ENCODE measurements around the gene CHST8. TPM values are rescaled to one million over a fixed set of nuclear protein-coding genes. Genes with fewer than 3 reads are reported as not detected.
"Not testable (repeated sequence)": the region's sequence is repeated elsewhere in the genome, so short reads cannot be mapped to it uniquely, and the experiment has no call there.

The CHST8 gene
- total RNA-seq, 5 donors from 2014 or later (not counting 1 experiment from before 2014, with no cell fraction given), result not detected

GRCh38 chr19:33659835-33660234, 38.1 kb downstream of the CHST8 start:
- H3K36me3 ChIP-seq (ENCODE audit: control insufficient read depth in 2 of 2, extremely low read depth in 1 of 2, insufficient read depth in 1 of 2, low read length in 1 of 2), result no peaks in the 10 kb centered on the region
- 100% methylated on average over 1 of the region's 5 CpGs for WGBS (ENCODE audit: insufficient coverage)
- no peaks in the 10 kb centered on the region for H3K36me3 Mint-ChIP-seq
- POLR2A ChIA-PET, result no interaction called here
- no peaks in the 10 kb centered on the region for H3K4me1 ChIP-seq (ENCODE audit: control insufficient read depth in 1 of 2, extremely low read depth in 1 of 2, insufficient read depth in 2 of 2, low read length in 2 of 2)
- H3K9me3 Mint-ChIP-seq, result no peaks in the 10 kb centered on the region
- no peak for ATAC-seq (replicated peaks in 1 of 4)
- H3K27me3 Mint-ChIP-seq, result peaks cover 15 to 24% of the 10 kb centered on the region in 2 donors
- H3K27ac ChIP-seq (ENCODE audit: low read length), result no peak overlapping the region
- H3K4me1 Mint-ChIP-seq, result no peaks in the 10 kb centered on the region
- H3K27me3 ChIP-seq (replicated peaks in 1 of 2; ENCODE audit: control insufficient read depth in 2 of 2, extremely low read depth in 1 of 2, insufficient read depth in 2 of 2, low read length in 1 of 2), result peaks cover 0 to 24% of the 10 kb centered on the region in 2 experiments
- H3K27ac Mint-ChIP-seq, result no peak overlapping the region
- no peak for DNase-seq
- no peaks in the 10 kb centered on the region for H3K9me3 ChIP-seq
- CTCF ChIA-PET, result no interaction called here
- no peak overlapping the region for H3K4me3 Mint-ChIP-seq
- no peak overlapping the region for H3K4me3 ChIP-seq (ENCODE audit: control insufficient read depth in 1 of 2, extremely low read depth in 1 of 2, low read length in 1 of 2)

- 81% methylated on average over 4 of the region's 11 CpGs for WGBS (ENCODE audit: insufficient coverage)
- no peaks in the 10 kb centered on the region for H3K4me1 Mint-ChIP-seq
- Histone ChIP-seq H3K27me3 (replicated peaks in 1 of 2; ENCODE audit: control insufficient read depth in 2 of 2, extremely low read depth in 1 of 2, insufficient read depth in 2 of 2, low read length in 1 of 2) (peaks cover 0 to 26% of the 10 kb centered on the region in 2 experiments), H3K9me3 (no peaks in the 10 kb centered on the region), H3K4me1 (ENCODE audit: control insufficient read depth in 1 of 2, extremely low read depth in 1 of 2, insufficient read depth in 2 of 2, low read length in 2 of 2) (no peaks in the 10 kb centered on the region), H3K27ac (ENCODE audit: low read length) (no peak overlapping the region), H3K36me3 (ENCODE audit: control insufficient read depth in 2 of 2, extremely low read depth in 1 of 2, insufficient read depth in 1 of 2, low read length in 1 of 2) (no peaks in the 10 kb centered on the region), H3K4me3 (ENCODE audit: control insufficient read depth in 1 of 2, extremely low read depth in 1 of 2, low read length in 1 of 2) (no peak overlapping the region)
- H3K4me3 Mint-ChIP-seq, result no peak overlapping the region
- H3K9me3 Mint-ChIP-seq, result no peaks in the 10 kb centered on the region
- ChIA-PET POLR2A (no interaction called here), CTCF (no interaction called here)
- H3K36me3 Mint-ChIP-seq, result no peaks in the 10 kb centered on the region
- H3K27ac Mint-ChIP-seq, result no peak overlapping the region
- ATAC-seq (replicated peaks in 1 of 4) (no peak), DNase-seq (no peak)
- H3K27me3 Mint-ChIP-seq, result peaks cover 13 to 21% of the 10 kb centered on the region in 2 donors
These were observed 38.8 kb downstream of the CHST8 start for GRCh38 chr19:33660410-33661124.

GRCh38 chr19:33661336-33661735, 39.6 kb downstream of the CHST8 start:
- H3K27ac Mint-ChIP-seq, result no peak overlapping the region
- Histone ChIP-seq H3K36me3 (ENCODE audit: control insufficient read depth in 2 of 2, extremely low read depth in 1 of 2, insufficient read depth in 1 of 2, low read length in 1 of 2) (no peaks in the 10 kb centered on the region), H3K4me3 (ENCODE audit: control insufficient read depth in 1 of 2, extremely low read depth in 1 of 2, low read length in 1 of 2) (no peak overlapping the region), H3K4me1 (ENCODE audit: control insufficient read depth in 1 of 2, extremely low read depth in 1 of 2, insufficient read depth in 2 of 2, low read length in 2 of 2) (no peaks in the 10 kb centered on the region), H3K9me3 (no peaks in the 10 kb centered on the region), H3K27me3 (replicated peaks in 1 of 2; ENCODE audit: control insufficient read depth in 2 of 2, extremely low read depth in 1 of 2, insufficient read depth in 2 of 2, low read length in 1 of 2) (peaks cover 0 to 31% of the 10 kb centered on the region in 2 experiments), H3K27ac (ENCODE audit: low read length) (no peak overlapping the region)
- POLR2A ChIA-PET, result no interaction called here
- CTCF ChIA-PET, result no interaction called here
- DNase-seq (no peak), ATAC-seq (replicated peaks in 1 of 4) (no peak)
- no peak overlapping the region for H3K4me3 Mint-ChIP-seq
- H3K9me3 Mint-ChIP-seq, result no peaks in the 10 kb centered on the region
- H3K27me3 Mint-ChIP-seq, result peaks cover 19 to 21% of the 10 kb centered on the region in 2 donors
- WGBS (ENCODE audit: insufficient coverage), result 78% methylated on average over 6 of the region's 7 CpGs
- H3K4me1 Mint-ChIP-seq, result no peaks in the 10 kb centered on the region
- H3K36me3 Mint-ChIP-seq, result no peaks in the 10 kb centered on the region

- H3K36me3 Mint-ChIP-seq, result no peaks in the 10 kb centered on the region
- H3K27me3 ChIP-seq (replicated peaks in 1 of 2; ENCODE audit: control insufficient read depth in 2 of 2, extremely low read depth in 1 of 2, insufficient read depth in 2 of 2, low read length in 1 of 2), result peaks cover 0 to 31% of the 10 kb centered on the region in 2 experiments
- H3K4me1 Mint-ChIP-seq, result no peaks in the 10 kb centered on the region
- H3K27ac ChIP-seq (ENCODE audit: low read length), result no peak overlapping the region
- CTCF ChIA-PET, result no interaction called here
- ATAC-seq (replicated peaks in 1 of 4) (no peak), DNase-seq (no peak)
- peaks cover 14 to 26% of the 10 kb centered on the region in 2 donors for H3K27me3 Mint-ChIP-seq
- H3K27ac Mint-ChIP-seq, result no peak overlapping the region
- H3K9me3 Mint-ChIP-seq, result no peaks in the 10 kb centered on the region
- POLR2A ChIA-PET, result no interaction called here
- 80% methylated on average over 10 of the region's 11 CpGs for whole genome bisulfite sequencing (ENCODE audit: insufficient coverage)
- H3K36me3 ChIP-seq (ENCODE audit: control insufficient read depth in 2 of 2, extremely low read depth in 1 of 2, insufficient read depth in 1 of 2, low read length in 1 of 2), result no peaks in the 10 kb centered on the region
- H3K4me1 ChIP-seq (ENCODE audit: control insufficient read depth in 1 of 2, extremely low read depth in 1 of 2, insufficient read depth in 2 of 2, low read length in 2 of 2), result no peaks in the 10 kb centered on the region
- no peaks in the 10 kb centered on the region for H3K9me3 ChIP-seq
- H3K4me3 Mint-ChIP-seq, result no peak overlapping the region
- H3K4me3 ChIP-seq (ENCODE audit: control insufficient read depth in 1 of 2, extremely low read depth in 1 of 2, low read length in 1 of 2), result no peak overlapping the region
These were observed 40.8 kb downstream of the CHST8 start for GRCh38 chr19:33662391-33663092.

GRCh38 chr19:33663316-33663715, 41.6 kb downstream of the CHST8 start:
- ATAC-seq (replicated peaks in 1 of 4); H3K4me1 ChIP-seq (ENCODE audit: control insufficient read depth in 1 of 2, extremely low read depth in 1 of 2, insufficient read depth in 2 of 2, low read length in 2 of 2); H3K4me1 Mint-ChIP-seq; H3K27ac ChIP-seq (ENCODE audit: low read length); H3K4me3 Mint-ChIP-seq; H3K4me3 ChIP-seq (ENCODE audit: control insufficient read depth in 1 of 2, extremely low read depth in 1 of 2, low read length in 1 of 2); H3K9me3 ChIP-seq; H3K9me3 Mint-ChIP-seq; H3K36me3 Mint-ChIP-seq; DNase-seq; CTCF ChIA-PET; H3K27ac Mint-ChIP-seq; H3K36me3 ChIP-seq (ENCODE audit: control insufficient read depth in 2 of 2, extremely low read depth in 1 of 2, insufficient read depth in 1 of 2, low read length in 1 of 2); POLR2A ChIA-PET: not testable (repeated sequence)
- peaks cover 17 to 26% of the 10 kb centered on the region in 2 donors for H3K27me3 Mint-ChIP-seq
- peaks cover 0 to 36% of the 10 kb centered on the region in 2 experiments for H3K27me3 ChIP-seq (replicated peaks in 1 of 2; ENCODE audit: control insufficient read depth in 2 of 2, extremely low read depth in 1 of 2, insufficient read depth in 2 of 2, low read length in 1 of 2)
- 83% methylated on average over 6 of the region's 9 CpGs for WGBS (ENCODE audit: insufficient coverage)

GRCh38 chr19:33664744-33665143, 43.0 kb downstream of the CHST8 start:
- no peaks in the 10 kb centered on the region for H3K4me1 ChIP-seq (ENCODE audit: control insufficient read depth in 1 of 2, extremely low read depth in 1 of 2, insufficient read depth in 2 of 2, low read length in 2 of 2)
- no peak overlapping the region for H3K4me3 Mint-ChIP-seq
- H3K27me3 ChIP-seq (replicated peaks in 1 of 2; ENCODE audit: control insufficient read depth in 2 of 2, extremely low read depth in 1 of 2, insufficient read depth in 2 of 2, low read length in 1 of 2), result peaks cover 0 to 33% of the 10 kb centered on the region in 2 experiments
- H3K36me3 Mint-ChIP-seq, result no peaks in the 10 kb centered on the region
- POLR2A ChIA-PET, result no interaction called here
- H3K4me3 ChIP-seq (ENCODE audit: control insufficient read depth in 1 of 2, extremely low read depth in 1 of 2, low read length in 1 of 2), result no peak overlapping the region
- DNase-seq (no peak), ATAC-seq (replicated peaks in 1 of 4) (no peak)
- no CpG with 5 or more reads among the region's 5 CpGs for WGBS (ENCODE audit: insufficient coverage)
- H3K36me3 ChIP-seq (ENCODE audit: control insufficient read depth in 2 of 2, extremely low read depth in 1 of 2, insufficient read depth in 1 of 2, low read length in 1 of 2), result no peaks in the 10 kb centered on the region
- H3K27ac ChIP-seq (ENCODE audit: low read length), result no peak overlapping the region
- H3K27ac Mint-ChIP-seq, result no peak overlapping the region
- no peaks in the 10 kb centered on the region for H3K9me3 ChIP-seq
- no peaks in the 10 kb centered on the region for H3K9me3 Mint-ChIP-seq
- CTCF ChIA-PET, result no interaction called here
- H3K27me3 Mint-ChIP-seq, result peaks cover 17 to 22% of the 10 kb centered on the region in 2 donors
- H3K4me1 Mint-ChIP-seq, result no peaks in the 10 kb centered on the region
